Activated CD4-positive, alpha-beta T cell treated with anti-CD3 and anti-CD28 coated beads, Interleukin-2, amount 10 ng/mL, durations not matched to agents 24 days and 14 days (primary cell): Measurements from ENCODE around the gene PARD3B. TPM values are rescaled to one million over a fixed set of nuclear protein-coding genes. Genes with fewer than 3 reads are reported as not detected.

ENCODE experiments used
- DNase-seq: peaks from one replicate; pipeline ENCODE4 v3.0.0; 2022
- H3K27ac Mint-ChIP-seq: one replicate; pipeline ENCODE4 v1.8.0; 2022; ENCODE audit warnings: mild to moderate bottlenecking, mixed read lengths
- H3K27me3 Mint-ChIP-seq: one replicate; pipeline ENCODE4 v1.8.0; 2022; ENCODE audit warnings: mixed read lengths
- H3K36me3 Mint-ChIP-seq: one replicate; pipeline ENCODE4 v1.8.0; 2022; ENCODE audit warnings: low read depth, mild to moderate bottlenecking, mixed read lengths
- H3K4me1 Mint-ChIP-seq: one replicate; pipeline ENCODE4 v1.8.0; 2021; ENCODE audit warnings: mixed read lengths
- H3K4me3 Mint-ChIP-seq: one replicate; pipeline ENCODE4 v1.8.0; 2022; ENCODE audit warnings: mild to moderate bottlenecking, moderate library complexity, mixed read lengths
- H3K9me3 Mint-ChIP-seq: one replicate; pipeline ENCODE4 v1.8.0; 2021; ENCODE audit warnings: mixed read lengths
- intact Hi-C: fragments of 100-400 bp; cut with micrococcal nuclease; formaldehyde crosslinking; loops from one replicate; pipeline ENCODE4 v1.15.1; 2023
- total RNA-seq: library from RNA; stranded (reverse); gene quantifications from 2 replicates; pipeline ENCODE4 v1.2.3, GENCODE V29; 2022

The PARD3B gene
- total RNA-seq, 1 donor from 2014 or later, result 0.12 TPM

- Mint-ChIP-seq H3K27me3 (peaks cover 5% of the 10 kb centered on the region), H3K4me3 (no peak overlapping the region), H3K4me1 (peaks cover 10% of the 10 kb centered on the region), H3K36me3 (no peaks in the 10 kb centered on the region), H3K9me3 (peaks cover 3% of the 10 kb centered on the region), H3K27ac (no peak overlapping the region)
- DNase-seq, result no peak
- intact Hi-C loops, result no loop called here
These were observed 1000.9 kb downstream of the PARD3B start for GRCh38 chr2:205545971-205546816.

GRCh38 chr2:205555566-205556230 is 1010.4 kb downstream of the PARD3B start:
- no peaks in the 10 kb centered on the region for H3K36me3 Mint-ChIP-seq
- H3K9me3 Mint-ChIP-seq, result no peaks in the 10 kb centered on the region
- intact Hi-C loops, result no loop called here
- H3K4me3 Mint-ChIP-seq, result no peak overlapping the region
- no peak for DNase-seq
- H3K4me1 Mint-ChIP-seq, result no peaks in the 10 kb centered on the region
- no peak overlapping the region for H3K27ac Mint-ChIP-seq
- H3K27me3 Mint-ChIP-seq, result peaks cover 9% of the 10 kb centered on the region

- Mint-ChIP-seq H3K36me3 (no peaks in the 10 kb centered on the region), H3K4me1 (no peaks in the 10 kb centered on the region), H3K9me3 (no peaks in the 10 kb centered on the region), H3K27me3 (peaks cover 9% of the 10 kb centered on the region), H3K27ac (no peak overlapping the region), H3K4me3 (no peak overlapping the region)
- intact Hi-C loops, result no loop called here
- no peak for DNase-seq
These were observed 1011.1 kb downstream of the PARD3B start for GRCh38 chr2:205556357-205556756.

GRCh38 chr2:205556841-205557539 is 1011.7 kb downstream of the PARD3B start:
- H3K36me3 Mint-ChIP-seq, result no peaks in the 10 kb centered on the region
- peaks cover 8% of the 10 kb centered on the region for H3K27me3 Mint-ChIP-seq
- H3K9me3 Mint-ChIP-seq, result no peaks in the 10 kb centered on the region
- H3K27ac Mint-ChIP-seq, result no peak overlapping the region
- DNase-seq, result no peak
- intact Hi-C loops, result no loop called here
- H3K4me3 Mint-ChIP-seq, result no peak overlapping the region
- H3K4me1 Mint-ChIP-seq, result no peaks in the 10 kb centered on the region

GRCh38 chr2:205557873-205558272 is 1012.6 kb downstream of the PARD3B start:
- Mint-ChIP-seq H3K27me3 (peaks cover 9% of the 10 kb centered on the region), H3K36me3 (no peaks in the 10 kb centered on the region), H3K9me3 (no peaks in the 10 kb centered on the region), H3K4me3 (no peak overlapping the region), H3K4me1 (no peaks in the 10 kb centered on the region), H3K27ac (no peak overlapping the region)
- intact Hi-C loops, result no loop called here
- no peak for DNase-seq

- intact Hi-C loops, result loop anchor here (10.0 kb wide), 1 partner anchor 87 kb away; no protein-coding TSS in a partner anchor
- Mint-ChIP-seq H3K9me3 (no peaks in the 10 kb centered on the region), H3K4me1 (no peaks in the 10 kb centered on the region), H3K4me3 (no peak overlapping the region), H3K27me3 (peaks cover 7% of the 10 kb centered on the region), H3K27ac (no peak overlapping the region), H3K36me3 (no peaks in the 10 kb centered on the region)
- DNase-seq, result no peak
These were observed 1016.2 kb downstream of the PARD3B start for GRCh38 chr2:205561441-205561840.

GRCh38 chr2:205563646-205564045 is 1018.4 kb downstream of the PARD3B start:
- Mint-ChIP-seq H3K36me3 (no peaks in the 10 kb centered on the region), H3K27me3 (peaks cover 7% of the 10 kb centered on the region), H3K4me3 (no peak overlapping the region), H3K27ac (no peak overlapping the region), H3K9me3 (no peaks in the 10 kb centered on the region), H3K4me1 (no peaks in the 10 kb centered on the region)
- peak; percentile 69 for DNase-seq
- intact Hi-C loops, result loop anchor here (10.0 kb wide), 1 partner anchor 89 kb away; no protein-coding TSS in a partner anchor

- intact Hi-C loops, result loop anchor here (10.0 kb wide), 1 partner anchor 90 kb away; no protein-coding TSS in a partner anchor
- Mint-ChIP-seq H3K36me3 (no peaks in the 10 kb centered on the region), H3K27ac (no peak overlapping the region), H3K4me3 (no peak overlapping the region), H3K27me3 (peaks cover 7% of the 10 kb centered on the region), H3K4me1 (no peaks in the 10 kb centered on the region), H3K9me3 (no peaks in the 10 kb centered on the region)
- no peak for DNase-seq
These were observed 1019.3 kb downstream of the PARD3B start for GRCh38 chr2:205564346-205565141.

GRCh38 chr2:205565142-205565522 is 1019.9 kb downstream of the PARD3B start:
- Mint-ChIP-seq H3K36me3 (no peaks in the 10 kb centered on the region), H3K27ac (no peak overlapping the region), H3K27me3 (peaks cover 10% of the 10 kb centered on the region), H3K9me3 (no peaks in the 10 kb centered on the region), H3K4me3 (no peak overlapping the region), H3K4me1 (no peaks in the 10 kb centered on the region)
- intact Hi-C loops, result loop anchor here (10.0 kb wide), 1 partner anchor 90 kb away; no protein-coding TSS in a partner anchor
- DNase-seq, result no peak

- Mint-ChIP-seq H3K27ac (no peak overlapping the region), H3K9me3 (no peaks in the 10 kb centered on the region), H3K4me1 (no peaks in the 10 kb centered on the region), H3K27me3 (peaks cover 11% of the 10 kb centered on the region), H3K36me3 (no peaks in the 10 kb centered on the region), H3K4me3 (no peak overlapping the region)
- DNase-seq, result no peak
- intact Hi-C loops, result loop anchor here (10.0 kb wide), 1 partner anchor 92 kb away; no protein-coding TSS in a partner anchor
These were observed 1021.4 kb downstream of the PARD3B start for GRCh38 chr2:205566606-205567168.

- Mint-ChIP-seq H3K27me3 (peaks cover 10% of the 10 kb centered on the region), H3K36me3 (no peaks in the 10 kb centered on the region), H3K4me1 (no peaks in the 10 kb centered on the region), H3K27ac (no peak overlapping the region), H3K4me3 (no peak overlapping the region), H3K9me3 (peaks cover 3% of the 10 kb centered on the region)
- intact Hi-C loops, result loop anchor here (10.0 kb wide), 1 partner anchor 94 kb away; no protein-coding TSS in a partner anchor
- no peak for DNase-seq
These were observed 1023.3 kb downstream of the PARD3B start for GRCh38 chr2:205568620-205569019.

- DNase-seq, result no peak
- intact Hi-C loops, result no loop called here
- Mint-ChIP-seq H3K9me3 (peaks cover 8% of the 10 kb centered on the region), H3K4me1 (no peaks in the 10 kb centered on the region), H3K27me3 (peaks cover 10% of the 10 kb centered on the region), H3K36me3 (no peaks in the 10 kb centered on the region), H3K4me3 (no peak overlapping the region), H3K27ac (no peak overlapping the region)
These were observed 1025.4 kb downstream of the PARD3B start for GRCh38 chr2:205570648-205571047.
